Epithelial cell of esophagus (primary cell): ENCODE data around the gene MYZAP.
A peak's percentile ranks its signal among the peaks of the same experiment; 100 is the strongest.

Source experiments
- DNase-seq: peaks from one replicate; pipeline ENCODE4 v3.0.0; 2010; ENCODE audit warnings: low read depth
- H3K4me3 ChIP-seq: 2 replicates; pipeline ENCODE4 v1.5.1; 2011; ENCODE audit warnings: mild to moderate bottlenecking, low read length, control low read depth
- TF ChIP-seq, protein P1 (sequence below): IDR thresholded peaks from 2 replicates; pipeline ENCODE4 v1.5.1; 2011; ENCODE audit warnings: low read depth, mild to moderate bottlenecking, low read length, control low read depth, inconsistent platforms; ENCODE audit not compliant: insufficient read depth; ENCODE audit errors: missing control alignments

The MYZAP gene

DNA sequence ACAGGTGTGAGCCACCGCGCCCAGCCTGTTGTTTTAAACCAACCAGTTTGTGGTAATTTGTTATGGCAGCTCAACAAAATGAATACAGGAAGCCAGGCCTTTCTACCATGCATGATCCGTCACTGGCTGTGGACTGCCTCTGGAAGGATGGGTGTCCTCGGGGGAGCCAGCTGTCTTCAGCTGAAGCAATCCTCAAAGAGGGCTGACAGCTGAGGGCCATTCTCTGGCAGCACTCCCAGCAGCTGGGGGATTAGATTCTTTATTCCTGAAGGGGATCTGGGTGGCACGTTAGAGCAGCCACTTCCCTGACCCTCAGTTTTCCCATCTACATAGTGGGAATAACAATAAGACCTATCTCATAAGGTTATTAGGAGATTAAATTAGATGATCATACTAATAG is 139.2 kb downstream of the MYZAP start:
- no peak overlapping the region for H3K4me3 ChIP-seq
- no peak for DNase-seq
- TF ChIP-seq, protein P1, sequence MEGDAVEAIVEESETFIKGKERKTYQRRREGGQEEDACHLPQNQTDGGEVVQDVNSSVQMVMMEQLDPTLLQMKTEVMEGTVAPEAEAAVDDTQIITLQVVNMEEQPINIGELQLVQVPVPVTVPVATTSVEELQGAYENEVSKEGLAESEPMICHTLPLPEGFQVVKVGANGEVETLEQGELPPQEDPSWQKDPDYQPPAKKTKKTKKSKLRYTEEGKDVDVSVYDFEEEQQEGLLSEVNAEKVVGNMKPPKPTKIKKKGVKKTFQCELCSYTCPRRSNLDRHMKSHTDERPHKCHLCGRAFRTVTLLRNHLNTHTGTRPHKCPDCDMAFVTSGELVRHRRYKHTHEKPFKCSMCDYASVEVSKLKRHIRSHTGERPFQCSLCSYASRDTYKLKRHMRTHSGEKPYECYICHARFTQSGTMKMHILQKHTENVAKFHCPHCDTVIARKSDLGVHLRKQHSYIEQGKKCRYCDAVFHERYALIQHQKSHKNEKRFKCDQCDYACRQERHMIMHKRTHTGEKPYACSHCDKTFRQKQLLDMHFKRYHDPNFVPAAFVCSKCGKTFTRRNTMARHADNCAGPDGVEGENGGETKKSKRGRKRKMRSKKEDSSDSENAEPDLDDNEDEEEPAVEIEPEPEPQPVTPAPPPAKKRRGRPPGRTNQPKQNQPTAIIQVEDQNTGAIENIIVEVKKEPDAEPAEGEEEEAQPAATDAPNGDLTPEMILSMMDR, result no peak

DNA sequence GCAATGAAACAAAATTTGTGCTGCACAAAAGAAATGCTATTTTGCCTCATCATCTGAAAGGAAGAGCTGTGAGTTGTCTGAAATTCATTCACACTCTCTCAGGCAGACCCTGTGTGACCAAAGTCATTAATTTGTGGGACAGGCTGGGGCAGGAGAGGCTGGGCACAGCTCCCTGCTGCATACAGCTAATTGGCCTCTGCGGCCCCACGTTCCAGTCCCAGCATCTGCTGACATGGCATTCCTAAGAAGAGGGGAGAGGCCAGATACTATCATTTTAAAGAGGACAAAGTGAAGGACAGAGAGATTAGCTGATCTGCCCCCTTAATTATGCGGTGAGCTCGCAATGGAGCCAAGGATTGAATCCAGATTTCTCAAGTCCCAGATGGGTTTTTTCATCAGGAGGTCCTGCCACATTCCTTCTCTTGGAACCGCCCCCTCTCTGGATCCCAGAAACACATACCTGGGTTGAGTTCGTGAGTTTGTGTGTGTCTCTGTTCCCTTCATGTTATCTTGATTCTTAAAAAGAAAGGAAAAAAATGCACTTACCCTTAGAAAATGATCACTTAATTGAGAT is 139.9 kb downstream of the MYZAP start:
- no peak overlapping the region for H3K4me3 ChIP-seq
- DNase-seq, result no peak
- TF ChIP-seq, protein P1, result no peak

DNA sequence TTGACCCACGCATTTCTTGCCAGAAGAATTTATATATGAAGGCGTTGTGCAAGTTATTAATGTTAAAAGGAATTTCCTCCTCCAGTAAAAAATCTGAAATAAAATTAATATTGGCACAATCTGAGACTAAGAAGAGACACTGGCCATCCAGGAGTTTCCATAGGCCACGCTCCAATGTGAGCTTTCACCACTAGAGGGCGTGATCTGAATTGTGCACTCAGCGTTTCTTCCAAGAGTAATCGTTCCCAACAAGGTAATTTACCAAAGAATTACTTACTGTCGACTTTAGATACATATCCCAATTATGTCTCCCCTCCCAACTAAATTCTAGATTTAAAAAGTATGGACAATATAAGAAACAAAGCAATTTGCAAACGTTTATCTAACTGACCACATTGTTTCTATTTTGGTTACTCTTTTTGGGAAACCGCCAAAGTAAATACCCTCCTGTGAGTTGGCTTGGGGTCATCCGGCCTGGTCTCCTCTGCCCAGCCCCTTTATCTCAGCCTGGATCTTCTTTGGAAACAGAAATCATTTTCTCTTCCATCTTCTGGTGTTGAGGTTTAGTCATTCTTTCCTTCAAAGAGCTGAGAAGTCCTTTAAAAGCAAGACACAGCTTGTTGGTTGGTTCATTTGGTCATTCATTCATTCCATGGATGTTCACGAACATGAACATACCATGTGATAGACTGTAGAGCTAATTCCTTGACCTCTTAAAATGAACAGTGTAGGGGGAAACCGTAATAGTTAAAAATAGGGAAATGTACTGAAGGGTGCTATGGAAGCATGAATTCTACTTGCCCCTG is 141.0 kb downstream of the MYZAP start:
- peak; percentile 63 for DNase-seq
- TF ChIP-seq, protein P1, result peak; percentile 95
- H3K4me3 ChIP-seq, result no peak overlapping the region

DNA sequence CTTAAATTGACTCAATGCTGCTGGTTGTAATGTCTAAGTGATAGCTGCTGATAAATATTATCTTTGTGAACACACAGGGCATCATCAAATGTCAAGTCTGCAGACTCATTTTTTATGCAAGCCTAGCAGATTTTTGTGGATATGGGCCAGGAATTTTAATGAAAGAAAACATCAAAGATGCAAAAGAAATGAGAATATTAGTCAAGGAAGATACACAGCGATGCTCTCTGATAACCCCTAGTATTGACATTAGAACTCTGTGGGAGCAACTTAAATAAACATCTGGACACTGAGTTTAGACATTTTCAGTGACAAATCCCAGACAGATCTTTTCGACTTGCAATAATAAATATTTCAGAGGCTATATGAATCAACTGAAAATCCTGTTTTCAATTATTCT is 143.2 kb downstream of the MYZAP start:
- TF ChIP-seq, protein P1, result no peak
- DNase-seq, result no peak
- no peak overlapping the region for H3K4me3 ChIP-seq
